Loucy (cell line): Measurements from ENCODE around the gene TCF7L2.

Experiments
- CTCF ChIP-seq: fragments of 200-600 bp; sonication (generic); conservative IDR thresholded peaks from 2 replicates; pipeline ENCODE4 v1.5.1; 2014; ENCODE audit warnings: mild to moderate bottlenecking, antibody characterized with exemption, low read length
- EZH2phosphoT487 ChIP-seq: fragments of 200-600 bp; IDR thresholded peaks from 2 replicates; pipeline ENCODE4 v1.6.1; 2018; ENCODE audit warnings: antibody characterized with exemption, mild to moderate bottlenecking, moderate library complexity, borderline replicate concordance

DNA sequence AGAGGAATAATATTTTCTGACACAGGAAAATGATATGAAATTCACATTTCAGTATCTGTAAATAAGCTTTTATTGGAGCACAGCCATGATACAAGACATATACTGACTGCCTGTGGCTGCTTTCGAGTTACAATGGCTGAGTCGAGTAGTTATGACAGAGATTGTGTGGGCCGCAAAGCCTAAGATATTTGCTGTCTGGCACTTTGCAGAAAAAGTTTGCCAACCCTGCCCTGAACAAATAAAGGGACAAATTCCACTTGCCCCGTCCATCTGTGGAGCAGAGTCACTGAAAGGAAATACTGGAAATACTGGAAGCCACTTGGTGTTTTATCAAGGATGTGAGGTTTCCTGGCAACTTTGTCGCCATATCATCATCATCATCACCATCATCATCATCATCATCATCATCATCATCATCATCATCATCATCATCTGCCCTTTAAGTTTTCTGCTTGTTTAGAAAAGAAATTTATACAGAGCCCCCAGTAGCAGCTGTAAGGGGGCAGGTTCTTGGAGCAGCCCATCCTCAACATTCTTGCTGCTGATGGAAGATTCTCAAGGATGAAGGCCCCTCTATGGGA is 85.8 kb downstream of the TCF7L2 start:
- TF ChIP-seq CTCF: no peak
- TF ChIP-seq EZH2phosphoT487: no peak
